SU-DHL-6 (cell line): Measurements from ENCODE around the gene ZBTB2.

ENCODE experiments used
- H2AFZ ChIP-seq: fragments of 200-600 bp; sonication (generic); 2 replicates; pipeline ENCODE4 v1.6.1; 2014; ENCODE audit warnings: low read depth, mild to moderate bottlenecking, moderate library complexity, mixed read lengths, antibody characterized with exemption, low read length; ENCODE audit not compliant: severe bottlenecking
- H3F3A ChIP-seq: fragments of 200-600 bp; shearing (Covaris generic); 2 replicates; pipeline ENCODE4 v1.6.0; 2016; ENCODE audit warnings: antibody characterized with exemption, mild to moderate bottlenecking; ENCODE audit not compliant: insufficient read depth
- H3K27ac ChIP-seq: fragments of 200-600 bp; sonication (generic); 2 replicates; pipeline ENCODE4 v1.5.1; 2016; ENCODE audit warnings: low read depth, mild to moderate bottlenecking, low read length, moderate library complexity, mixed read lengths
- H3K27me3 ChIP-seq: fragments of 200-600 bp; sonication (generic), shearing (Covaris generic); 2 replicates; pipeline ENCODE4 v1.6.0; 2014; ENCODE audit warnings: mild to moderate bottlenecking, low read length
- H3K36me3 ChIP-seq: fragments of 200-600 bp; sonication (generic); 2 replicates; pipeline ENCODE4 v1.6.1; 2014; ENCODE audit warnings: mild to moderate bottlenecking, low read length, mixed read lengths
- H3K4me2 ChIP-seq: fragments of 300-600, 200-600 bp; shearing (Covaris generic), sonication (generic); 2 replicates; pipeline ENCODE4 v1.6.0; 2014; ENCODE audit warnings: low read length, low read depth, mild to moderate bottlenecking; ENCODE audit not compliant: poor library complexity, severe bottlenecking
- H3K4me3 ChIP-seq: fragments of 200-600 bp; sonication (generic); 2 replicates; pipeline ENCODE4 v1.5.1; 2014; ENCODE audit warnings: antibody characterized with exemption, low read length, mild to moderate bottlenecking, mixed read lengths; ENCODE audit not compliant: insufficient read depth, poor library complexity, severe bottlenecking
- H3K79me2 ChIP-seq: fragments of 200-600 bp; sonication (generic); 2 replicates; pipeline ENCODE4 v1.6.1; 2014; ENCODE audit warnings: mild to moderate bottlenecking, low read length, moderate library complexity; ENCODE audit not compliant: insufficient read depth
- H3K9ac ChIP-seq: fragments of 200-600 bp; sonication (generic); 2 replicates; pipeline ENCODE4 v1.7.0; 2014; ENCODE audit warnings: mild to moderate bottlenecking, low read length
- H3K9me2 ChIP-seq: fragments of 200-600 bp; sonication (generic); replicated peaks from 2 replicates; pipeline ENCODE4 v1.6.1; 2014; ENCODE audit warnings: low read length; ENCODE audit not compliant: insufficient read depth
- H3K9me3 ChIP-seq: fragments of 200-600 bp; sonication (generic); 2 replicates; pipeline ENCODE4 v1.6.1; 2014; ENCODE audit warnings: low read length, mixed read lengths; ENCODE audit not compliant: insufficient read depth
- H4K20me1 ChIP-seq: fragments of 200-600 bp; sonication (generic); 2 replicates; pipeline ENCODE4 v1.6.1; 2014; ENCODE audit warnings: low read depth, mild to moderate bottlenecking, antibody characterized with exemption, low read length, moderate library complexity, mixed read lengths
- CTCF ChIP-seq: fragments of 200-600 bp; sonication (generic); IDR thresholded peaks from one replicate; pipeline ENCODE4 v1.5.1; 2017; ENCODE audit warnings: antibody characterized with exemption, mild to moderate bottlenecking, low read length, moderate library complexity; ENCODE audit not compliant: insufficient read depth, poor library complexity, severe bottlenecking
- EZH2phosphoT487 ChIP-seq: fragments of 200-600 bp; sonication (generic), shearing (Covaris generic); conservative IDR thresholded peaks from 2 replicates; pipeline ENCODE4 v1.6.1; 2018; ENCODE audit warnings: mild to moderate bottlenecking, antibody characterized with exemption, low read length, moderate library complexity, mixed read lengths

ZBTB2 gene

GRCh38 chr6:151422981-151423380 lies 31.6 kb upstream of the ZBTB2 start:
- H3K9me2 ChIP-seq, result no peaks in the 10 kb centered on the region
- no peak overlapping the region for H3K4me3 ChIP-seq
- H3K9ac ChIP-seq, result no peak overlapping the region
- H3K27ac ChIP-seq, result no peak overlapping the region
- no peaks in the 10 kb centered on the region for H3K9me3 ChIP-seq
- H3F3A ChIP-seq, result peaks cover 17% of the 10 kb centered on the region; the same call in 1 of the 2 replicates
- H2AFZ ChIP-seq, result no peak overlapping the region
- H3K79me2 ChIP-seq, result no peaks in the 10 kb centered on the region
- no peaks in the 10 kb centered on the region for H3K27me3 ChIP-seq
- peaks cover 27% of the 10 kb centered on the region; the same call in 1 of the 2 replicates for H3K36me3 ChIP-seq
- H4K20me1 ChIP-seq, result no peaks in the 10 kb centered on the region
- TF ChIP-seq CTCF (no peak), EZH2phosphoT487 (no peak)
- no peak overlapping the region for H3K4me2 ChIP-seq

DNA sequence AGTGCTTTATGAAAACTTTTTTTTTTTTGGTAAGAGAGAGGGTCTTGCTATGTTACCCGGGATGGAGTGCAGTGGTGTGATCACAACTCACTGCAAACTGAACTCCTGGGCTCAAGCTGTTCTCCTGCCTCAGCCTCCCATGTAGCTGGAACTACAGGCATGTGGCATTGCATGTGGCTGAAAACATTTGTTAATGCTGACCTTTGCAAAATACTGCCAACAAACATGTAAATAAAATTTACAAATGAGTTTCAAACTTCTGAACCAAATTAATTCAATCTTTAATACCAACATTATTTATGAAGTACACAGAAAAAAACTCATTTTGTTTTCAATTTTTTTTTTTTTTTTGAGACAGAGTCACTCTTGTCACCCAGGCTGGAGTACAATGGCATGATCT lies 26.1 kb upstream of the ZBTB2 start:
- Histone ChIP-seq H3K9me3 (no peaks in the 10 kb centered on the region), H3K79me2 (no peaks in the 10 kb centered on the region), H3K4me2 (no peak overlapping the region), H3K27me3 (no peaks in the 10 kb centered on the region), H3K36me3 (peaks cover 40% of the 10 kb centered on the region; the same call in 1 of the 2 replicates), H3F3A (peaks cover 19% of the 10 kb centered on the region), H3K9me2 (no peaks in the 10 kb centered on the region), H3K27ac (no peak overlapping the region), H3K9ac (no peak overlapping the region), H4K20me1 (no peaks in the 10 kb centered on the region), H2AFZ (no peak overlapping the region), H3K4me3 (no peak overlapping the region)
- TF ChIP-seq CTCF, result no peak
- TF ChIP-seq EZH2phosphoT487, result no peak

GRCh38 chr6:151414641-151415260 lies 23.4 kb upstream of the ZBTB2 start:
- no peaks in the 10 kb centered on the region for H4K20me1 ChIP-seq
- H3K4me3 ChIP-seq, result no peak overlapping the region
- peaks cover 8% of the 10 kb centered on the region for H3F3A ChIP-seq
- no peak overlapping the region for H3K4me2 ChIP-seq
- no peaks in the 10 kb centered on the region for H3K9me3 ChIP-seq
- H3K9ac ChIP-seq, result no peak overlapping the region
- no peaks in the 10 kb centered on the region for H3K9me2 ChIP-seq
- peaks cover 25% of the 10 kb centered on the region; the same call in 1 of the 2 replicates for H3K36me3 ChIP-seq
- H3K79me2 ChIP-seq, result no peaks in the 10 kb centered on the region
- H3K27me3 ChIP-seq, result no peaks in the 10 kb centered on the region
- no peak overlapping the region for H3K27ac ChIP-seq
- no peak overlapping the region for H2AFZ ChIP-seq
- TF ChIP-seq EZH2phosphoT487, result no peak
- no peak for TF ChIP-seq CTCF
